ENCODE measurements around the gene PARD3B.

DNA sequence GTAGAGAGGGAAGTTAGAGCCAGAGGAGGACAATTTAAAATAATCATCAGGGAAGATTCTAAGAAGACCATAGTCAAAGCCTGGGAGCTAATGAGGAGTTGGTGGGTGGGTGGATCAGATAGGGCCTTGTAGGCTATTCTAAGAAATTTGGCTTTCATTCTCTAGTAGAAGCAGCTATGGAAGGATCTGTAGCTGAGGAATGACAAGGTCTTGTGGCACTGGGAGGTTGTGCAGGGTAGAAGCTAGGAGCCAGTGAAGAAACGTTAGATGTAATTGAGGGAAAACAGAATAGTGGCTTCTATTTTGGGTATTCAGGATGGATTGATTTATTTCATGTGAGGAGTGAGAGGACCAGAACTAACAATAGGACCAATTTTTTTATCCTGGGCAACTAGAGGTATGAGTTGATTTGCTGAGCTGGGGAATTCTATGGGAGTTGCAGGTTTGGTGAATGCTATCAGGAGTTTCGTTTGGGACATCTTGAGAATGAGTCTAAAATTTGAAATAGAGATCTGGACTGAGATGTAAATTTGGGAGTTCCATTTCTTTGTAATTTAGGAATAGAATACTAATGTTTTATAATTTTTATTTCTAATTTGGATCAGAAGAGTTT is 371.9 kb downstream of the PARD3B start:
- TF ChIP-seq, protein P1, sequence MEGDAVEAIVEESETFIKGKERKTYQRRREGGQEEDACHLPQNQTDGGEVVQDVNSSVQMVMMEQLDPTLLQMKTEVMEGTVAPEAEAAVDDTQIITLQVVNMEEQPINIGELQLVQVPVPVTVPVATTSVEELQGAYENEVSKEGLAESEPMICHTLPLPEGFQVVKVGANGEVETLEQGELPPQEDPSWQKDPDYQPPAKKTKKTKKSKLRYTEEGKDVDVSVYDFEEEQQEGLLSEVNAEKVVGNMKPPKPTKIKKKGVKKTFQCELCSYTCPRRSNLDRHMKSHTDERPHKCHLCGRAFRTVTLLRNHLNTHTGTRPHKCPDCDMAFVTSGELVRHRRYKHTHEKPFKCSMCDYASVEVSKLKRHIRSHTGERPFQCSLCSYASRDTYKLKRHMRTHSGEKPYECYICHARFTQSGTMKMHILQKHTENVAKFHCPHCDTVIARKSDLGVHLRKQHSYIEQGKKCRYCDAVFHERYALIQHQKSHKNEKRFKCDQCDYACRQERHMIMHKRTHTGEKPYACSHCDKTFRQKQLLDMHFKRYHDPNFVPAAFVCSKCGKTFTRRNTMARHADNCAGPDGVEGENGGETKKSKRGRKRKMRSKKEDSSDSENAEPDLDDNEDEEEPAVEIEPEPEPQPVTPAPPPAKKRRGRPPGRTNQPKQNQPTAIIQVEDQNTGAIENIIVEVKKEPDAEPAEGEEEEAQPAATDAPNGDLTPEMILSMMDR (IDR thresholded peaks at IDR 0.05) = no peak
- no peak for TF ChIP-seq EP300 (IDR thresholded peaks at IDR 0.05)
- no peak for TF ChIP-seq POLR2AphosphoS5 (IDR thresholded peaks at IDR 0.05)
- TF ChIP-seq POLR2A (IDR thresholded peaks at IDR 0.05) = no peak

Measured in sigmoid colon (tissue), 4 donors.